Measurements from ENCODE around the gene HMCN1.
"Not testable (repeated sequence)": the region's sequence is repeated elsewhere in the genome, so short reads cannot be mapped to it uniquely, and the experiment has no call there.

HMCN1 gene

DNA sequence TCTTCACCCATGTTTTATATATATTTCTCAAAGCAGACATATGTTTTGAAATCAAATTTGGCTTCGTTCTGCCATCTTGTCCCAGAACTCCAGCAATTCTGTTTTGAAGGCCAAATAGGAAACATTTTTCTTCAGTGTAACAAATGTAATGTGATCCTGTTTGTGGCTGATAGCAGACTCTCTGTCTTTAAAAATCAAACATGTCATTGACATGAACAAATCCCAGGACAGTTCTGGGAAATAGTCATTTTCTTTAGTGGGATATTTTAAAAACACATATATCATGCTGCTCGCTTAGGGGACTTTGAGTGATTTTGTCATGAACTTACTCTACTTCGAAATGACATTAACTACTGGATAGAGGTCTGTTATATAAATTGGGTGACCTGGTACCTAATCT, 51.4 kb downstream of the HMCN1 start:
- H3K4me3 ChIP-seq (ENCODE audit: low read depth, low read length): no peak overlapping the region
- no peak for DNase-seq (ENCODE audit: low read depth)
- TF ChIP-seq, protein P1, sequence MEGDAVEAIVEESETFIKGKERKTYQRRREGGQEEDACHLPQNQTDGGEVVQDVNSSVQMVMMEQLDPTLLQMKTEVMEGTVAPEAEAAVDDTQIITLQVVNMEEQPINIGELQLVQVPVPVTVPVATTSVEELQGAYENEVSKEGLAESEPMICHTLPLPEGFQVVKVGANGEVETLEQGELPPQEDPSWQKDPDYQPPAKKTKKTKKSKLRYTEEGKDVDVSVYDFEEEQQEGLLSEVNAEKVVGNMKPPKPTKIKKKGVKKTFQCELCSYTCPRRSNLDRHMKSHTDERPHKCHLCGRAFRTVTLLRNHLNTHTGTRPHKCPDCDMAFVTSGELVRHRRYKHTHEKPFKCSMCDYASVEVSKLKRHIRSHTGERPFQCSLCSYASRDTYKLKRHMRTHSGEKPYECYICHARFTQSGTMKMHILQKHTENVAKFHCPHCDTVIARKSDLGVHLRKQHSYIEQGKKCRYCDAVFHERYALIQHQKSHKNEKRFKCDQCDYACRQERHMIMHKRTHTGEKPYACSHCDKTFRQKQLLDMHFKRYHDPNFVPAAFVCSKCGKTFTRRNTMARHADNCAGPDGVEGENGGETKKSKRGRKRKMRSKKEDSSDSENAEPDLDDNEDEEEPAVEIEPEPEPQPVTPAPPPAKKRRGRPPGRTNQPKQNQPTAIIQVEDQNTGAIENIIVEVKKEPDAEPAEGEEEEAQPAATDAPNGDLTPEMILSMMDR (IDR thresholded peaks at IDR 0.05; ENCODE audit: low read depth, low read length, missing control alignments): no peak

DNA sequence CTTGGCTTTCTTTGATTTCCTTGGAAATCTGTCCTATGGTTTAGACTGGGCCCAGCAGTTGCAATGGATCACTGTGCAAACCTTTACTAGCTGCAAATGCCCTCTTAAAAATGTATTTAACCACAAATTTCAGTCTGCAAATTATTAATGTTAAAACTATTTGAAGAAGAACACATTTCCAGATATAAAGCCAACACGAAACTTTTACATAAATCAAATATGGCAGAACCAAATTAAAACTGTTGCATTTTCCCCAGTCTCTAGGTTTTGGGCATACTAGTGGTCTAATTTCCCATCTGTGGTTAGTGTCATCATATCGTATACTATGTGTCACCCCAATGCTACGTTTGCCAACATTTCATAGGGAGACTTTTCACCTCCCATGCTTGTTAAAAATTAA, 52.3 kb downstream of the HMCN1 start:
- TF ChIP-seq, protein P1 (IDR thresholded peaks at IDR 0.05; ENCODE audit: low read depth, low read length, missing control alignments): no peak
- no peak overlapping the region for H3K4me3 ChIP-seq (ENCODE audit: low read depth, low read length)
- no peak for DNase-seq (ENCODE audit: low read depth)

DNA sequence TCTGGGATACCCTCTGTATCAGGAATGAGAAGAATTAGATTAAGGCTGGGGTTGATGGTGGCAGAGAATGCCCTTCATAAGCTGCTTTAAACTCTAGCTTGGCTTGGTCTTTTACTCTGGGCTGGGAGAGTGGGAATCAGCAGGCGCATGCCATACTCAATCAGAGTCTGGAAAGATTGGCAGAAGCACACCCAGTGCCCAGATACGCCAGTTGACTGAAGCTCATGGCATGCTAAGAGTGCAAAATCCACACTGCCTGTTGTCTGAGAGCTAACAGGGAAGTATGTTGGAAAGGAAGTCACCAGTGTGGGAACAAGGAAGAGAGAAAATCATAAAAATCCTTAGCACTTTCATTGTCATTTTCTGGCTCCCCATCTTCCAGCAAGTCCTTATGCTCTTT, 53.0 kb downstream of the HMCN1 start:
- H3K4me3 ChIP-seq (ENCODE audit: low read depth, low read length): no peak overlapping the region
- no peak for DNase-seq (ENCODE audit: low read depth)
- TF ChIP-seq, protein P1 (IDR thresholded peaks at IDR 0.05; ENCODE audit: low read depth, low read length, missing control alignments): no peak

DNA sequence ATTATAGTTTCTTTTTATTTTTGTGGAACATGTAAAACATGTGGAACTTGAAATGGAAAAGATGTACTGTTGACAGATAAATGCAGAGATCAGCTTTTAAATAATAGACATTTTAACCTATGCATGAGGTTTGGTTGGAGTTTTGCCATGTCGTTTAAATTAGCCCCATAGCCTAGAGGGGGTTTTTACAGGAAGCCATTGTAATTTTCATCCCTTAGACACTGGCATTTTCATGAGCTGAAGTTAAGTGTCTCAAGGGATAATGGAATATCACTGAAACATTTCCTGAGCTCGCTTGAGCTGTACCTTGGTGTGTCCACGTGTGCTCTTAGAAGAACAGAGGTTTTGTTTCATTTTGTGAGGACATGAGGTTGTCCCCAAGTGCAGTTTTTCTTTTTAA, 54.2 kb downstream of the HMCN1 start:
- no peak overlapping the region for H3K4me3 ChIP-seq (ENCODE audit: low read depth, low read length)
- TF ChIP-seq, protein P1 (IDR thresholded peaks at IDR 0.05; ENCODE audit: low read depth, low read length, missing control alignments): no peak
- DNase-seq (ENCODE audit: low read depth): no peak

DNA sequence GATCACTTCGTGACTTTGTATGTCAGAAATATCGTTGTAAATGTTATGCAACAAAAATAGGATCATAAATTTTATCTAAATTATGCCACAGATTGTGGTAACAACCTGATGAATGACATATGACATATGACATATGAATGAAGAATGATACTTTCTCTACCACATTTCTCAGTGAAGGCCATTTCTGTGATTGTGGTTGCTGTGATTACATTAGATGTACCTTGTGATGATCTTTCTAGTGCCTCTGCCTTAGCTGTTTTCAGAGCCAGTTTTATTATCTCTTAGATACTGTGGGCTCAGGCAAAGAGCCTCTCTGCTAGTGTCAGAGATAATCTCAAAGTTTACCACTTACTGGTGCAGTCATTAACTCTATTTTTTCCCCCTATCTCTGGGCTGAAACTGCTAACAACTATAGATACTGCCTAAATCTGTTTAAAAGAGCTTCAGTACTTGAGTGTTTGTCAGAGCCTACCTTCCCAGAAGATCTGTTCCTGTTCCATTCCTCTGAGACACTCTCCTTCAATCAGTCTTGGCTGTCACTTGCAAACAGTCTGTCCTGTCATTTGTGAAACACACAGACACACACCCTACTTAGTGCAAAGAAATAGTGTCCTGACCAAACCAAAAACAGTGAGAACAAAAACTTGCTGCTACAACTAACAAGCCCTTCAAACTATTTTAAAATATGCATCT, 55.5 kb downstream of the HMCN1 start:
- TF ChIP-seq, protein P1 (IDR thresholded peaks at IDR 0.05; ENCODE audit: low read depth, low read length, missing control alignments): no peak
- no peak for DNase-seq (ENCODE audit: low read depth)
- no peak overlapping the region for H3K4me3 ChIP-seq (ENCODE audit: low read depth, low read length)

DNA sequence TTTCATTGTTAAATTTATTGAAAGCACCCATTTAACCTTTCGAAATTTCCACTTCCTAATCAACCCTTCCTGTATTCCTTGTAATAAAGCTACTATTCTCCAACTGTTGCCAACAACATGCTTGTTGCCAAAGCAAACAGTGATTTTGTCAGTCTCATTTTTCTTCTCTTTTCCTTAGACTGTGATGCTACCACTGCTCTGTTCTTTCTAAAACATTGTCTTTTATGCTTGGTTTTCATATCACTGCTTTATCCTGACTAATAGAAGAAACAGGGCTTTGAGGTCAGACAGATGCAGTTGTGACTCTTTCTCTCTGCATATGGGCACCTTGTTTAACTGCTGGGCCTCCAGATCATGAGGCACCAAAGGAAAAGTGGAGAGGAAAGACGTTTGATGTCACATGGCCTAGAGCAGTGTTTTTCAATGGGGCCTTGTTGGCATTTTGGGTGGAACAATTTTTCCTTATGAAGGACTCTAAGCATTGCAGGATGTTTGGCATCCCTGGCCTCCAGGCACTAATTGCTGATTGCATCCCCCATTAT, 56.1 kb downstream of the HMCN1 start:
- no peak overlapping the region for H3K4me3 ChIP-seq (ENCODE audit: low read depth, low read length)
- TF ChIP-seq, protein P1 (IDR thresholded peaks at IDR 0.05; ENCODE audit: low read depth, low read length, missing control alignments): no peak
- no peak for DNase-seq (ENCODE audit: low read depth)

DNA sequence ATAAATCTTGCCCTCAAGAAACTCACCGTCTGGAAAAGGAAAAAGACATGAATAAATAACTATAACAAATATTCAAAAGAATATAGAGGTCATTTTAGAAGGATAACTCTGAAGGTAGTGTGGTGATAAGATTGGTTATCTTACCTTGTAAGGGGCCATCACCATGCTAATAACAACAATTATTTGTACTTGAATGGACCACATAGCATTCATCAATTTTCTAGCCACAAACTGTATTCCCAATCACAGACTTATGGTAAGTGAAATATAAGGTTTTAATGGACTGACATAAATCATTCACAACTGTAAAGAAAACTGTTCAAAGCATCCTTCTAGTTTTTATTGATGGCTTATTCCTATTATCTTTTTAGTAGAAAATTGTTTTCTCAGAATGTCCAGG, 57.8 kb downstream of the HMCN1 start:
- DNase-seq (ENCODE audit: low read depth): no peak
- no peak overlapping the region for H3K4me3 ChIP-seq (ENCODE audit: low read depth, low read length)
- TF ChIP-seq, protein P1 (IDR thresholded peaks at IDR 0.05; ENCODE audit: low read depth, low read length, missing control alignments): no peak

DNA sequence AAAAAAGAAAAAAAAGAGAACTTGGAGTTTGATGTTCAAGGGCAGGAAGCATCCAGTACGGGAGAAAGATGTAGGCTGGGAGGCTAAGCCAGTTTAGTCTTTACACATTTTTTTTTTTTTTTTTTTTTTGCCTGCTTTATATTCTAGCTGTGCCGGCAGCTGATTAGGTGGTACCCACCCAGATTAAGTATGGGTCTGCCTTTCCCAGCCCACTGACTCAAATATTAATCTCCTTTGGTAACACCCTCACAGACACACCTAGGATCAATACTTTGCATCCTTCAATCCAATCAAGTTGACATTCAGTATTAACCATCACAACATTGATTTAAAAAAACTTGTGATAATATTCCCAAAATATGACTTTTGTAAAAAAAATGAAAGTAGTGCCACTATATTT, 60.3 kb downstream of the HMCN1 start:
- not testable (repeated sequence) for DNase-seq (ENCODE audit: low read depth); H3K4me3 ChIP-seq (ENCODE audit: low read depth, low read length)

Data from GM12864 (cell line).